Brain pericyte (primary cell): ENCODE measurements around the gene ZNF608.

Experiments
- DNase-seq: peaks from one replicate; pipeline ENCODE4 v3.0.0-alpha.2; 2012; ENCODE audit warnings: low read depth, low spot score

Gene ZNF608

DNA sequence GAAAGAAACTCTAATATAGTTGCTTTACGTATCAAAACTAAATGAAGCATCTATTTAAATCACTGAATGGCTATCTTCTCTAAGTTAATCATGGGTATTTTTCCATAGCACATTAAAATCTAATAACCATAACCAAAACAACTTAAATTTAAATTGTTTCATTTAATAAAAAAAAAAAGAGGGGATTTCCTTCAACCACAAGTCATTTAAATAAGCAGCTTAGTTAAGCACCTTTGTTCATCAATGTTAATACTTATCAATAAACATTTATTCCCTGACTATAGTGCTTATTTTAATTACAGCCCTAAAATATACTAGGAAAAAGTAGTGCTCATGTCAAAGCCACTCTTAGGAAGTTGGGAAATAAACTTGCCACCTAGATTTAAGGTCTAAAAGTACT is 30.3 kb downstream of the ZNF608 start:
- DNase-seq: no peak

DNA sequence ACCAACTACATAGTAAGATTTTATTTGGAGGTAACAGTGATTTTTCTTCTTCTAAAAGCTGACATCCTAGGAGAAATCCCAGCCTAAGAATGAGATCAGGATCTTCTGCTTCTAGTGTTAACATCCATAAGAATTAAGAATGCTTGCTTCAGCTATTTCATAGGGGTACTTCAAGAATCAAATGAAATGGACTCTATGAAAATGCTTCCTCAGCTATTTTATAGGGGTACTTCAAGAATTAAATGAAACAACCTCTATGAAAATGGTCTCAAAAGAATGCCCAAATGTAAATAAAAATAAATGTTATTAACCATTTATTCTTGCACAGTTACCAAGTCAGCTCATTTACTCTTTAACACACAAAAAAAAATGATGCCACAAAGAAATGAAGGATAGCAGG is 31.5 kb downstream of the ZNF608 start:
- DNase-seq: no peak

DNA sequence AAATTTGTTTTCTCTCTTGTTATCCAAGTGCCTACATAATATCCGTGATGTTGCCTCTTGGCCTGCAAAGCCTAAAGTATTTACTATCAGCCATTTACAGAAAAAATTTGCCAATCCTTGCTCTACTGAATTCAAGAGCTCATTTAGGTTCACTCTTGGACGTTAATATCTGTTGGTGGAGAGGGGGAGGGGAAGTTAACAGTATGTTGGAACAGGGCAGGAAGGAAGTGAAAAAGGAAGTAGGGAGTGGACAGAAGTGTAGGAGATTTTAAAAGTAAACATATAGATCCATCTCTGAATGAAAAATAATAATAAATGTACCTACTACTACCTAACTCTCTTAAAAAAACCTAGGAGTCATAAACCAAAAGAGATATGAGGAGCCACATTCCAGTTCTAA is 32.8 kb downstream of the ZNF608 start:
- no peak for DNase-seq

DNA sequence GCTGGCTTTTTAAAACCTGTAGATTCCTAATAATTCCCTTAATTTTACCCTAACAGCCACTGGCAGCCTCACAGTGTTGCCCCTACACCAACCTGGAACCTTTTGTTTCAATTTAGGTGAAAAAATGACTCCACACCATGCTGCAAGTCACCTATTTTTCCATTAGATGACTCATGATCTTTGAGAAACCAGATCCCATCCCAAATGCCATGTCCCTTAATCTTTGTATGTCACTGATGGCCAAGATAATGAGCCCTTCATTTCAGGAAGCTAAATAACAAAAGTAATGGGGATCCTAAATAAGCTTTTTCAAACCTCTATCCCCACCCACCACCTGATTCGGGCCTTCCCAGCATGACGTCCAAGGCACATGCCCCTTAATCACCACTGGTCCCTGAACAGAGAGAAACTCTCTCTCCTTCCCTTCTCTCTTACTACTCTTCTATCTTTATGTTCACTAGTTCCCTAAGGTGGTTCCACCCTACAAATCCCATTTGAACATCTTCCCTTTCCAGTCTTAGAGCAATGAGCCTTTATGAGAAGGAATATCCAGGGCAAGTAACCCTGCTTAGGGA is 33.6 kb downstream of the ZNF608 start:
- DNase-seq: no peak

DNA sequence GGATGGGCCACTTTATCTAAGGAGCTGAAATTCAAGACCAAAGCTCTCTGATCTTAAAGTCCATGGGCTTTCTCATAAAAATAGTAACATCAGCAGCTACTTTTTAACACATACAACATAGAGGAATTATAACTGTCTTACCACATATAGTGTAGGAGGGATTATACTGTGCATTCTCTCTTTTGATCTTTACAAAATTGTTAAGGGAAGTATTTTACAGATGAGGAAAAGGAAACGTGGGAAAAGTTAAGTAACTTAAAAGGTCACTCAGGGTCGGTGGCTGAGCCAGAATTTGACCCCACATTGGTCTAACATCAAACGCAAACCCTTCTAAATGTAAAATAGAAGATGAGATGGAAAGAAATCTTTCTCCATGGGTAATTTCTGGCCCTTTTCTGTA is 38.4 kb downstream of the ZNF608 start:
- DNase-seq: no peak

DNA sequence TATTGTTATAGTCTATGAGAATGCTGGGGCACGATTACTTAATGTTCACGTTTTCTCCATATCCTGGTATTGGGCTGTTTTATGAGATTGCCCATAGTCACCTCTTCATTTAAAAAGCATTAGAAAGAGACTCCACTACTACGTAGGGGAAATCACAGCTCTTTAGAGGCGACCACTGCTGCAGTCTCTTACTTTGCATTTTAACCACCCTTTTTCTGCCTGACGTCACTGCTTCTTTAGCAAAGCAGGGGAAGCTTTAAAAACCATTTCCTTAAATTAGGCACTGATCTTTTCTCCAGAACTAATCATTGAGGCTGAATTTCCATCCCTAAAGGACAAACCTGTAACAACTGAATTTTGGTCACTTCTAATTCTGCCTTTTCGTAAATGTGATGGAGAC is 38.9 kb downstream of the ZNF608 start:
- DNase-seq: no peak

DNA sequence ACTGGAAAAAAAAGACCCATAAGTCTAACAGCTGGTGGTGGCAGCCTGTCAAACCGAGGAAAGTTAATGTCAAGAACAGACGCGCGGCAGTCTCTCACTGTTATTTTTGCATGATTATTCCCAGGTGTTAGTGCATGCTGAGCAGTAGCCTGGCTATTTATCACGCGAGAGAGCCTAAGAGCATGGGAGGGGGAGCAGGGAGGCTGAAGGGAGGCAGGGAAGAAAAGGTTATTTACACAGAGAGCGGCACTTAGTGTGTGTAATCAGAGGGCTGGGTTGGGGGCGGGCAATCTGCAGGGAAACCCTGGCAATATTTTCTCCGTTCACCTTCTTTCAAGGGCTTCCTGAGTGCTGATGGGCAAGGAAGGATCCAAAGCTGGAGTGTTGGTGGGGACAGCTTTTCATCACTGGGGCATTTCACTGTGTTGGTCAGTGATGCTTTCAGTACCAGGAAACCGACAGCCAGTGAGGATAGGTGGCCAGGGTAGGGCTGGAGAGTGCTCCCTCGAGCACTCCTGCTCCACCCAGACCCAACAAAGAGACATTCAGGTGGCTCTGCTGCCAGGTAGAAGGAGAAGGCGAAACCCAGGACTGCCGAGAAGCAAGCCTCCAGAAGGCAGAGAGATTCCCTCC is 39.6 kb downstream of the ZNF608 start:
- peak; percentile 55 for DNase-seq

GRCh38 chr5:124706051-124706450 is 40.4 kb downstream of the ZNF608 start:
- no peak for DNase-seq

DNA sequence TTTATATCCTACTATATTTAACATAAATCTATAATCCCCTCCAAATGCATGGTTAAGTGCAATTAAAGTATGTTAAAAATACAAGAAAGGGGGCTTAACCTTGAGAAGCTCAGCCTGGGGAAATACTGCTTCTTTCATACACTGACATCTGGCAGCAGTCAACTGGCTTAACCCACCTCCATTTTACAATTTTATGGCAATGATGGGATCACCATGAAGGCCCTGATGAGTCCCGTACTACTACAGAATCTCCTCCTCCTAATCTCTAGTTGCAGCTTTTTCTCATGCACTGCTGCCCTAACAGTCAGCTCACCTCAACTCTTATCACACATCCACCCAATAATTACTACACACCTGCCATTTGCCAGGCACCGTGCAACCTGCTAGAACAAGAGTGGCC is 40.9 kb downstream of the ZNF608 start:
- no peak for DNase-seq

GRCh38 chr5:124704594-124705284 is 41.7 kb downstream of the ZNF608 start:
- DNase-seq: no peak

DNA sequence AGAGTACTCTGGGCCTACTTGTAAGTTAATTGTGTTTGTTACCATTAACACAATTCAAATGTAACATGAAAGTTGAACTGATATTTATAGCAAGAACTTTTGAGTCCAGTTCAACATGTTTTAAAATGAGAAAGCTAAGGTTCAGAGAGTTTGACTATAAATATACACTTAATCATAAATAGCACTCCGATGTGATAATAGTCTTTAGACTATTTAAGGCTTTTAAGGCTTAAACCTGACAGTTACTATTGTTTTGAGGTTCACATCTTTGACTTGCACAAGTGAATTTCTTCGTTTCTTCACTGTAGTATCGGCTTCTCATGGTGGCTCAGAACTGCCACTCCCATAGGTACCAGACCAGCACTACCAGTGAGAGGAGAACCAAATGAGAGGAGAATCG is 42.4 kb downstream of the ZNF608 start:
- DNase-seq: no peak

DNA sequence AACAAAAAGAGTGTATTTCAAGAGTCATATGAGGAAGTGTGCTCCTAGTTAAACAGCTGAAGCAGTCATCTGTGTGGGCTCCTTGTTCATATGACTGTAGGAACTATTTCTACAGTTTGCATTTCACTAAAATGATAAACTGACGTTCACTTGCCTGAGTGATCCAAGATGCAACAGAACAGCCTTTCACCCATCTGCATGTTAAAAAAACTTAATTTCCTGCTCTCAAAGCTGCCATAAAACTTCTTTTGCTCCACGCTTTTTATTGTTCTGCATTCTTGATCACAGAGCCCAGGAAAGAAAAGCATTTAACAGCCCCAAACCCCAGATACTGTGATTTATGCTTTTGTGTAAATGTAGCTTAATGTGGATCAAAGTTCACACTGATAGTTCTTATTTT is 43.9 kb downstream of the ZNF608 start:
- no peak for DNase-seq

DNA sequence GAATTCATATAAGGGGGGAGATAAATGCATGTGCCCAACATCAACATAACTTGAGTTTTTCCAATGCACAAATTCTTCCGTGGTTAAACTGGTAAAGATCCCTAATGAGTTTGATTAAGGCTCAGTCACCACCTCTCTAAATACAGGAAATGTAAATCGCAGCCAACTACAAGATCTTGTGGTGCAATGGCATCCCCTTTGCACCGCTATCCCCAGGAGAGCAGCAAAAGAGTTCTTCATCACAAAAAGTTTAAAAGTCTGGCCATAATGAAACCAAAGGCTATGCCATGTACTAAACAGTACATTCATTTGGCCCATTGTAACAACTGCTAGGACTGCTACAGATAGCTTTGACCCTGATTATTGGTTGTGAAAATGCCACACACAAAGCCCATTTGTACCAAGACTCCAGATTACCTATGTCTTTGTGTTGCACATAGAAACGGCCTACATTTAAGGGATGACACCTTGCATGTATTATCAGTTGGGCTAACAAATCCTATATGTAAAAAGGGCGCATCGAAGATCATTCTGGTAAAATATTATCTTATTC is 44.5 kb downstream of the ZNF608 start:
- no peak for DNase-seq

GRCh38 chr5:124701016-124701415 is 45.4 kb downstream of the ZNF608 start:
- no peak for DNase-seq

GRCh38 chr5:124700333-124700732 is 46.1 kb downstream of the ZNF608 start:
- no peak for DNase-seq

DNA sequence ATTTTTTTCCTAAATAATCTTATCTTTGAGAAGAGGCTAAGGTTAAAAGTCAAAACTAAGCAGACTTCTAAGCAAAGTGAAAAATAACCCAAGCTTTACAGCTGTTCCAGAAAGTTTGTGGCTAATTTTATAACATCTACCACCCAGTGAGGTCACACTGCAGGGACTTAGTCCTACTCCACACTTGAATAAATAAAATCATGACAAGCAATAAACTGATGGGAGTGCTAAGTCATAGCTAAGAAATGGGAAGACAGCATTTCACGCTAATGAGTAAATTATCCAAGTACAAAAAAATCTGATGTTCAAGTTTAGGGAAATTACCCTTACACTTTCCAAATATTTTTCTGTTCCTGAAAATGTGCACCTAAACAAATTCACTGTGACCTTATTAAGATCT is 47.7 kb downstream of the ZNF608 start:
- no peak for DNase-seq

DNA sequence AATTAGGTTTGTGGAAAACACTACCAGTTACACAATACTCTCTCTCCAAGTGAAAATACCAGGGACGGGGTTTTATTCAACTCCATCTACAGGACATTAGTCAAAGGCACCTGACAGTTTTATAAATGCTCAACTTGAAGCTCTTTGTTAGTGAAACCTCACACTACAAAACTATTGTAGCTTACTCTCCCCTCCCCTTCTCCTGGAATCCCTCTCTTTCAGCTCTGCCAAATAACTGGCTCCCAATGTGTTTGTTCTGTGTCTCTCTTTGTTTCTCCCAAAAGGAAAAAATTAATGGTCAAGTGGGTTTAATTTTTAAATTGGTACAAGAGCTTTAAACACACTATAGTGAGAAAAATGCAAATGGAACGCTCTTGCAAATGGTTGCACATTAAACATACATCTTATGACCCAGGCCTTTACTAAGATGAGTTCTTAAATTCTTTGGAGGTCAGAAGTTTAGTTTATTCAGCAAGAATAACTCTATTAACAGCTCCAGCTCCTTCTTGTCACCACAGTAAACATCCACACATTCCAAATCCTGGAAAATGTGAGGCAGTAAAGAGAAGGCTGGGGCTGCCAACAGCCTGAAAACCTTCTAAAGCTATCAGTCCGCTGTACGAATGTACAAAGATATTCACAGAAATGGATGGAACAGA is 48.4 kb downstream of the ZNF608 start:
- no peak for DNase-seq

- no peak for DNase-seq
These were observed 48.9 kb downstream of the ZNF608 start for GRCh38 chr5:124697501-124697900.

DNA sequence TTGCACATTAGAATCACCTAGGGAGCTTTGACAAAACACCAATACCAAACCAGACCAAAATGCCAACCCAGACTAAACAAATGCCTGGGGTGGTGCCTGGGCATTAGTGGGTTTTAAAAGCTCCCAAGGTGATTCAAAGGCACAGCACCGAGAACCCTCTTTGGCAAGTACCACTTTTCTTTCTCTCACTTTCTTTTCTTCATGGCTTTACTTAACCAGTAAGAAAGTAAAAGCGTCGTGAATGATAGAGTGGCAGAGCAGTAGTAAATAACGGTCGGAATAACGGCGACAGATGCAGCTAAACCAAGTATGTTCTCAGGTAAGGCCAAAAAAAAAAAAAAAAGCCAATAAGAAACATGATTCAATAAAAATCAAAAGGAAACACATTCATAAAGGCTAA is 49.5 kb downstream of the ZNF608 start:
- no peak for DNase-seq
